Vein endothelial cell (primary cell): ENCODE data around the gene RPS16. TPM values are rescaled to one million over a fixed set of nuclear protein-coding genes. Genes with fewer than 3 reads are reported as not detected.

Source experiments
- small RNA-seq: library from RNA; depleted of rRNA; stranded (forward); fragments of <200 nt; gene quantifications from one replicate; pipeline ENCODE3, GENCODE V24; 2012
- total RNA-seq: library from RNA; depleted of rRNA; stranded (reverse); fragments of >200 nt; gene quantifications from 2 replicates; pipeline ENCODE4 v1.2.3, GENCODE V29; 2012

RPS16 gene
- total RNA-seq: 47.4 and 84.9 TPM in 2 replicates

DNA sequence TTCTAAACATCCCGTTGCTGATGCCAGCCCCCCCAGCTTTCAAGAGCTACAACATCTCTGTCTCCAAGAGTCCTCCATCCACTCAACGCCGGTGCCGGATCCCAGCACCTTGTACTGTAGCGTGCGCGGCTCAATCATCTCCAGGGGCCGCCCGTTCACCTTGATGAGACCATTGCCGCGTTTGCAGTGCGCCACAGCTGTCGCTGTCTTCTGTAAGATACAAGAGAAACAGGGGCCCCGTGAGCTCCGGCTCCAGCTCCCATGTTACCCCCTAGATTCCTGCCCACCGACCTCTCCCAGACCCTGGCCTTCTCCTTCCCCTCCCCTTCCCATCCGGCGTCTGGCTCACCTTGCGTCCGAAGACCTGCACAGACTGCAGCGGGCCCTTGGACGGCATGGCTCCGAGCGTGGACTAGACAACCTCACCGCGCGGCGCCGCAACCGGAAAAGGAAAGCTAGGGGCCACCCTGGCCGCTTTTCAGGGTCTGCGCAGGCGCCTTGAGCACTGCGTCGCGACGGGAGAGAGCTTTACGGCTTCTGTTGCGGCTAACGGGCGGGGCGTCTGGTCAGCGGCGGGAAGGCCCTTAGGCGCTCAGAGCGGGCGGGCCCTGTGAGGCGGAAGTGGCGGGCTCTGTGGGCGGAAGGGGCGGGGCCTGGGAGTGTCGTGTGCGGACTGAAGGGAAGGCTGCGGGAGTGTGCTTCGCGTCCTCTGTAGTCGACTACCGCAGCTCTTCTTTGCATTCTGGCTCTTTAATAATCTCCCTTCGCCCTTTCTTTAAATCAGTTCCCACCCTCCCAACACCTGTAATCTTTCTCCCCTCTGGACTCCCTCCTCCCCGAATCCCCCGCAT, at the start of gene RPS16:
RPS16 (minus strand) TSS at position 451 of the 851 bp plus-strand sequence; CDS start at position 397, 54 bp downstream.

DNA sequence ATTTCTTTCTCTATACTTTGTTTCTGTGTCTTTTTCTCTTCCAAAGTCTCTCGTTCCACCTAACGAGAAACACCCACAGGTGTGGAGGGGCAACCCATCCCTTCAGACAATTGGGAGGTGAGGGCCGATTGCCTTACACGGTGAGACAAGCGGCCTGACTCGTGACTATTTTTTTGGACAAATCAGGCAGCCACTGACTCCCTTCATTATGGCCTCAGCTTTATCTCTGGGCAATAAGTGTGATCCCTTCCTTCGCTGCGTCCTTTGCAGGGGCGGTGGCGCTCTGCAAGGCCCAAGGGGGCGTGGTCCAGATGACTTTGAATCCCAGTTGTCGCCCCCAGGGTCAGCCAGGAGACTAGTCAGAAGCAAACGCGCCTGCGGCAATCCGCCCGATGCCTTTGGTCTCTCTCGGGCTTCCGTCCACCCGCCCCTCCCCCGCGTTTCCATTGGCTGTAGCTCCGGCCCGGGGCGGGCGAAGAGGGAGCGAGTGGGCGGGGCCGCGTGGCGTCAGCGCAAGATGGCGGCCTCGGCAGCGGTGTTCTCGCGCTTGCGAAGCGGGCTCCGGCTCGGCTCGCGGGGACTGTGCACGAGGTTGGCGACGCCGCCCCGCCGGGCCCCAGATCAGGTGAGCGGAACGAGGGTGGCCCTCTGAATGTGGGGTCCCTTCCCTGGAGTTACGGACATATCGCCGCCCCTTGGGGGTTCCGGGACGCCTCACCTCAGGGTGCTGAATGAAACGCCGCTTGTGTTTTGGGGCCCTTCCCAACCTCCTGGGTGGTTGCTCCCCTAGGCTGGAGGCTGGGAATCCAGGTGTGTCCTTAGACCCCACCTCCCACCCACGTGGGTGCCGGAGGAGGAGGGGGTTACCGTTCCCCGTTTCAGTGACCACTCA, 44.8 kb upstream of the RPS16 start, which contains the start of gene TIMM50:
TIMM50 (plus strand) TSS at position 502 of the 892 bp plus-strand sequence; CDS start at position 518, 16 bp downstream.

DNA sequence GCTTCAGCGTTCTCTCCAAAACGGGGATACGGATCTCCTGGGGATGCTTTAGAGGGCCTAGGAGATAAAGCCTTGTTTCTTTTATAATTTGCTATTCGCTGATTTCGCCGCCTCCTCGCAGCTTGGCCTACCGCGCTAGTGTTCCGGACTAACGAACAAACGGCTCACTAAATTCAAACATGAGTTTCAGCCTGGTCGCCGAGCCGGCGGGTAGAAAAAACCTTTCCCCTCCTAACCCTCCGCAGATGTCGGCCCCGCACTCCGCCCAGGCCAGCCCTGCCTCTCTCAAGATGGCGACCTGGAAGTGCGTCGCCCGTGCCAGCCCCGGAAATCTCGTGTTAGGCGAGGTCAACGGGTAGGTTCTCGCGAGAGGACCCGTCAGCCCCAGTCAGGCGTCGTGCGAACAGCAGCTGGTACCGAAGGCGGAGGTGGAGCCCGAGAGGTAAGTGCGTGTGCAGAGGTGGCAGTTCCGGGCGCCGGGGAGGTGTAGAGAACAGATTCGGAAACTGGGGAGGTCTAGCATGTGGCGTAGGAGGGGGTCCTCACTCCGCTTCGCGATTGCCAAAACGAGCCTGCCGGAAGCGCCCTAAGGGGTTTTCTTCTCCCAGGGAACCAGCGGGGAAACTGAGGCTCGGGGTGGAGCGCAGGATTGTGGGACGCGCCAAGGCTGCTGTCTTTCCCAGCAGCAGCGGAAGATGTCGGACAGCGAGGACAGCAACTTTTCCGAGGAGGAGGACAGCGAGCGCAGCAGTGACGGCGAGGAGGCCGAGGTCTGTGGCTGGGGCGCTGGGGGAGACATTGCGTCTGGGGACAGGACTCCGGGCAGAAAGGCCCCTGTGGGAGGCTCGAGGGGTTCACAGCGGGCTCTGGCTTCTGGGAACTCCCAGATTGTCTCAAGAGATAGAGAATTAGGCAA, 9.7 kb upstream of the RPS16 start, which contains the start of gene SUPT5H:
SUPT5H (plus strand) TSS at position 387 of the 916 bp plus-strand sequence; CDS start at position 696, 309 bp downstream.

DNA sequence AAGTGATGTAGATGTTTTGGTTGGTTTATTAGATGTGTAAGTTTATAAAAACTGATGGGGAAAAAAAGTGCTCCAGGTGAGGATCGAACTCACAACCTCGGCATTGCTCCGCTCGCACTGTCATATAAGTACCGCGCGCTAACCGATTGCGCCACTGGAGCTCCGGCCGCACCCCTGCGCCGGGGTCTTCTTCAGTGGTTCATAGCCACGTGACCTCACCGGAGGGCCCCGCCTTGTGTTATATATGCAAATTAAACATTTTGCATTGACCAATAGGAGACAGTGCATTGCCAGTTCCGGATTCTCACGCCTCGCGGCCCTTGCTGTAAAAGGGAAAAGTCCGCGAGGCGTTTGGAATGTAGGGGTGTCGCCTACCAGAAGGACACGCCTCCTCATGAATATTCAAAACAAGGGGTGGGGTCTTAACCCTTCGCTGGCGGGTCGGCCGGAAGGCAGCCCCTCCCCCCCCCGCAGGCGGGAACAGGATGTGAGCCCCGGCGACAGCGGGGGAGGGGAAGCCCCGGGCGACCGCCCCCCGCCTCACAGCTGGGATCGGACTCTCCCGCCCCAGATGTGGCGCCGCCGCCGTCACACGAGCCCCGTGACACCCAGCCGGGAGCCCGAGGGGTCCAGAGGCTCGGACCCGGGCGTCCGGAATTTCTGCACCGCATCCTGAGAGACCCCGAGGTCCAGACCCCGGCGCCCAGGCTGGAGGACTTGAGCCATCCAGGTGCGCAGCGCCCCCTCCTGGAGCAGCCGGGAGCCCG, 23.5 kb downstream of the RPS16 start, which contains the start of gene PLEKHG2:
PLEKHG2 (plus strand) TSS at position 570 of the 767 bp plus-strand sequence. CDS start 1,418 bp downstream, outside the sequence.

DNA sequence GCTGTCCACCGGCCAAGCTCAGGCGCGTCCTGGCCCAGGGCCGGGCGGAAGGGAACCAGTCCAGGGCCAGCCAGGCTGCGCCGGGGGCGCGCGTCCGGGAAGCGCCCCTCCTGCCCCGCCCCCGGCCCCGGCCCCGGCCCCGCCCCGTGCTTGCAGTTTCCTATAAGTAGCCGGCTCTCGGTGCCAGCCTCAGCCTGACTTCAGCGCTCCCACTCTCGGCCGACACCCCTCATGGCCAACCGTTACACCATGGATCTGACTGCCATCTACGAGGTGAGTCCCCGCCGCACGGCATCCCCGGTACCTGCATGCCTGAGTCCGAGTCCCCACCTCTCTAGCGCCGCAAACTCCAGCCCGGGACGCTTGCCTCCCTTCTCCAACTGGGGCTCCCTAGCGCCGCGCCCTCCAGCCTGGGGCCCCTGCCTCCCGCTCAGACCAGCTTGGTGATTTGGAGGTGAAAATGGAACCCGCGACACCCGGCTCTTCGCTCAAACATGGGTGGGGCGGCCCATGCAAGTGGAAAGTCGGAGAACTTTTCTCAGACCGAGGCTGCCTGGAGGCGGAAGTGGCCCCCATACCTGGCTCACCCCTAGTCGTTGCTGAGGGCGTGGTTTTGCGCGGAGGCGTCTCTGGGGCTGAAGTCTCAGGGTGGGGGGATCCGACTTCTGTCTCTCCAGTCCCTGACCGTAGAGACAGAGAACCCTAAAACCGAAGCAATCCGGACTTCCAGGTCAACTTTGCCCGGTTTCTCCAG, 28.9 kb downstream of the RPS16 start, which contains the start of gene ZFP36:
ZFP36 (plus strand) TSS at position 192 of the 754 bp plus-strand sequence; CDS start at position 250, 58 bp downstream.

DNA sequence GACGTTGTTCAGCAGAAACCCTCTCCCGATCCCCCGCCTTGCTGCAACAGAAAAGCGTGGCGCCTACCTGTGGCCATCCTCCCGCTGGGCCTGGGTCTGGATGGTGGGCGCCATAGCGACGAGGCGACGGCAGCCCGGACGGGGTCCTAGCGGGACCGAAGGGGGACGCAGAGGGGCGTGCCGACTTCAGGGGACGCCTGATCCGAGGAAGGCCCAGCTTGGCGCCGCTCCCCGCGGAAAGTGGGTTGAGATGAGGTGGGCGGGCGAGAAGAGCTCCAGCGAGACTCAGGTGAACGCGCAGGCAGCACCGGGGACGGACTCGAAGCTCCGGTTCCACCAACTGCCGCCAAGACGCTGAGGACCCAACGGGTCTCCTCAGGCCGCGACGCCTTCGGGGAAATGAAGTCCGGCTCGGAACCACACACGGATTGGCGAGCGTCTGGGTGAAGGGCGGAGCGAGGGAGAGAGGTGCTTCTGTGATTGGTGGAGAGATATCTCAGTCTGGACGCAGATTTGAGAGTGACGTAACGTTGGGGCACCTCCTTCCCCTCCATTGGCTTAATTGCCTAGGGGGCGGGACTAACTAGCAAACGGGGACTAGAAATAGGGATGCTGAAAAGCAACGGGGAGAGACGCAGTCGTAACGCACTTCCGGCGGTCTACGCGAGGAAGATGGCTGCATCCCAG, 44.9 kb downstream of the RPS16 start, which contains the start of the genes MED29 and PAF1:
MED29 (plus strand) TSS at position 628 of the 687 bp plus-strand sequence; CDS start at position 673, 45 bp downstream.
PAF1 (minus strand) TSS at position 356 of the 687 bp plus-strand sequence; CDS start at position 114, 242 bp downstream.

Small RNAs within 50 kb of the gene (small RNA-seq; reads per million reads assigned to genes)
- gene MIR4530: 0.08 reads per million

Other genes with a start within 250 kb of the RPS16 start
- gene NCCRP1, start 239.0 kb downstream of the RPS16 start, total RNA-seq: not detected in 2 replicates
- not detected in 2 replicates for gene SYCN, start 231.7 kb downstream of the RPS16 start, total RNA-seq
- not detected in 2 replicates for gene IFNL3, start 190.9 kb downstream of the RPS16 start, total RNA-seq
- not detected in 2 replicates for gene IFNL4, start 187.1 kb downstream of the RPS16 start, total RNA-seq
- gene IFNL2, start 167.6 kb downstream of the RPS16 start, total RNA-seq: not detected in 2 replicates
- not detected in 2 replicates for gene IFNL1, start 139.5 kb downstream of the RPS16 start, total RNA-seq
- 0.29 and 0.65 TPM in 2 replicates for gene LRFN1, start 115.1 kb downstream of the RPS16 start, total RNA-seq
- gene GMFG, start 99.9 kb downstream of the RPS16 start, total RNA-seq: 51.9 and 70.2 TPM in 2 replicates
- 64.7 and 68.9 TPM in 2 replicates for gene SAMD4B, start 93.5 kb downstream of the RPS16 start, total RNA-seq
- gene PAF1, start 44.8 kb downstream of the RPS16 start, total RNA-seq: 29.8 and 32.0 TPM in 2 replicates
- gene MED29, start 44.6 kb downstream of the RPS16 start, total RNA-seq: 17.3 and 24.2 TPM in 2 replicates
- gene ZFP36, start 29.1 kb downstream of the RPS16 start, total RNA-seq: 2.9 and 3.2 TPM in 2 replicates
- gene PLEKHG2, start 23.3 kb downstream of the RPS16 start, total RNA-seq: 31.7 and 36.9 TPM in 2 replicates
- gene SUPT5H, start 9.6 kb upstream of the RPS16 start, total RNA-seq: 85.1 and 98.3 TPM in 2 replicates
- gene TIMM50, start 44.9 kb upstream of the RPS16 start, total RNA-seq: 55.0 and 57.8 TPM in 2 replicates
- 0.29 and 0.65 TPM in 2 replicates for gene DLL3, start 63.0 kb upstream of the RPS16 start, total RNA-seq
- gene SELENOV, start 79.2 kb upstream of the RPS16 start, total RNA-seq: not detected in 2 replicates
- 2.0 and 4.6 TPM in 2 replicates for gene EID2B, start 96.9 kb upstream of the RPS16 start, total RNA-seq
- gene EID2, start 104.2 kb upstream of the RPS16 start, total RNA-seq: 9.6 and 11.8 TPM in 2 replicates
- not detected in 2 replicates for gene LGALS13, start 166.6 kb upstream of the RPS16 start, total RNA-seq
- gene LGALS16, start 220.0 kb upstream of the RPS16 start, total RNA-seq: not detected in 2 replicates